A673 (cell line): ENCODE data around the gene ACOT11. TPM values are rescaled to one million over a fixed set of nuclear protein-coding genes. Genes with fewer than 3 reads are reported as not detected.

ENCODE experiments used
- BruUV-seq: library from RNA; stranded (reverse); fragments of 400-500 nt; replicated peaks from 2 replicates; lab custom pipeline; 2021; lab: Mats Ljungman, UMichigan
- CTCF ChIA-PET: fragments of 300-600 bp; sonication (Branson Sonifier 250); formaldehyde crosslinking; loops from one replicate; lab custom pipeline; 2022; ENCODE audit warnings: antibody characterized with exemption; lab: Charles Lee
- POLR2A ChIA-PET: fragments of 300-600 bp; sonication (Branson Sonifier 250); formaldehyde crosslinking; loops from one replicate; lab custom pipeline; 2022; ENCODE audit warnings: antibody characterized with exemption; ENCODE audit not compliant: low non-redundant PET; lab: Charles Lee
- DNase-seq: peaks from one replicate; pipeline ENCODE4 v3.0.0-alpha.2; 2015; ENCODE audit warnings: low spot score
- H3K27ac ChIP-seq: fragments of 200-600 bp; sonication (generic); 2 replicates; pipeline ENCODE4 v1.5.1; 2016; ENCODE audit warnings: mixed run types, low read depth, mild to moderate bottlenecking, mixed read lengths, antibody characterized with exemption, low read length; ENCODE audit not compliant: poor library complexity, severe bottlenecking
- H3K27me3 ChIP-seq: fragments of 200-600 bp; sonication (generic); replicated peaks from 2 replicates; pipeline ENCODE4 v1.6.1; 2017; ENCODE audit warnings: mixed run types, low read depth, mild to moderate bottlenecking, mixed read lengths, antibody characterized with exemption, low read length; ENCODE audit not compliant: insufficient read depth, poor library complexity
- H3K36me3 ChIP-seq: fragments of 200-600 bp; sonication (generic); 2 replicates; pipeline ENCODE4 v1.6.1; 2016; ENCODE audit warnings: mixed run types, mild to moderate bottlenecking, mixed read lengths, antibody characterized with exemption, low read length; ENCODE audit not compliant: insufficient read depth, poor library complexity, severe bottlenecking
- H3K4me1 ChIP-seq: fragments of 200-600 bp; sonication (generic); 2 replicates; pipeline ENCODE4 v1.6.1; 2017; ENCODE audit warnings: mixed run types, mild to moderate bottlenecking, mixed read lengths, antibody characterized with exemption, low read length; ENCODE audit not compliant: insufficient read depth, poor library complexity, severe bottlenecking
- H3K4me3 ChIP-seq: fragments of 200-600 bp; sonication (generic); 2 replicates; pipeline ENCODE4 v1.5.1; 2016; ENCODE audit warnings: low read depth, mixed run types, mild to moderate bottlenecking, mixed read lengths, low read length; ENCODE audit not compliant: poor library complexity, severe bottlenecking
- H3K9me3 ChIP-seq: fragments of 200-600 bp; sonication (generic); 2 replicates; pipeline ENCODE4 v1.6.1; 2016; ENCODE audit warnings: mixed run types, low read depth, mild to moderate bottlenecking, mixed read lengths, antibody characterized with exemption, low read length; ENCODE audit not compliant: poor library complexity, severe bottlenecking
- CTCF ChIP-seq: fragments of 300-800, 200-600 bp; sonication (generic); conservative IDR thresholded peaks from 2 replicates; pipeline ENCODE4 v1.5.1; 2017; ENCODE audit warnings: low read depth, mild to moderate bottlenecking, antibody characterized with exemption, low read length, moderate library complexity, mixed read lengths
- EZH2 ChIP-seq: fragments of 200-600 bp; sonication (generic); IDR thresholded peaks from 2 replicates; pipeline ENCODE4 v1.6.1; 2017; ENCODE audit warnings: borderline replicate concordance, low read depth, mild to moderate bottlenecking, mixed read lengths, antibody characterized with exemption, low read length; ENCODE audit not compliant: poor library complexity, severe bottlenecking
- intact Hi-C: fragments of 100-400 bp; cut with micrococcal nuclease; formaldehyde crosslinking; loops from one replicate; pipeline ENCODE4 v1.10.0; 2022; ENCODE audit not compliant: unreplicated experiment
- total RNA-seq: library from RNA; stranded (reverse); gene quantifications from 2 replicates; pipeline ENCODE4 v1.2.3, GENCODE V29; 2021

ACOT11 gene
- total RNA-seq, 1 experiment from 2014 or later, result 5.6 TPM

DNA sequence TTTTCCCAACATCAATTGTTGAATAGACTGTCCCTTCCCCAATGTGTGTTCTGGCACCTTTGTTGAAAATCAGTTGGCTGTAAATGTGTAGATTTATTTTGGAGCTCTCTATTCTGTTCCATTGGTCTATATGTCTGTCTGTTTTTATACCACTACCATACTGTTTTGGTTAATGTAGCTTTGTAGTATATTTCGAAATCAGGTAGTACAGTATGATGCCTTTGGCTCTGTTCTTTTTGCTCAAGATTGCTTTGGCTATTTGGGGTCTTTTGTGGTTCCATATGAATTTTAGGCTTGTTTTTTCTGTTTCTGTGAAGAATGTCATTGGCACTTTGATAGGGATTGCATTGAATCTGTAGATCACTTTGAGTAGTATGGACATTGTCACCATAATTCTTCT lies 8.1 kb downstream of the ACOT11 start:
- Histone ChIP-seq H3K27ac (no peak overlapping the region), H3K4me3 (no peak overlapping the region), H3K4me1 (peaks cover 12% of the 10 kb centered on the region), H3K27me3 (no peaks in the 10 kb centered on the region), H3K36me3 (no peaks in the 10 kb centered on the region), H3K9me3 (peaks cover 7% of the 10 kb centered on the region)
- BruUV-seq, result no TSS peak
- TF ChIP-seq EZH2, result no peak
- TF ChIP-seq CTCF, result no peak
- intact Hi-C loops, result no loop called here
- no peak for DNase-seq
- CTCF ChIA-PET, result no interaction called here
- POLR2A ChIA-PET, result no interaction called here

DNA sequence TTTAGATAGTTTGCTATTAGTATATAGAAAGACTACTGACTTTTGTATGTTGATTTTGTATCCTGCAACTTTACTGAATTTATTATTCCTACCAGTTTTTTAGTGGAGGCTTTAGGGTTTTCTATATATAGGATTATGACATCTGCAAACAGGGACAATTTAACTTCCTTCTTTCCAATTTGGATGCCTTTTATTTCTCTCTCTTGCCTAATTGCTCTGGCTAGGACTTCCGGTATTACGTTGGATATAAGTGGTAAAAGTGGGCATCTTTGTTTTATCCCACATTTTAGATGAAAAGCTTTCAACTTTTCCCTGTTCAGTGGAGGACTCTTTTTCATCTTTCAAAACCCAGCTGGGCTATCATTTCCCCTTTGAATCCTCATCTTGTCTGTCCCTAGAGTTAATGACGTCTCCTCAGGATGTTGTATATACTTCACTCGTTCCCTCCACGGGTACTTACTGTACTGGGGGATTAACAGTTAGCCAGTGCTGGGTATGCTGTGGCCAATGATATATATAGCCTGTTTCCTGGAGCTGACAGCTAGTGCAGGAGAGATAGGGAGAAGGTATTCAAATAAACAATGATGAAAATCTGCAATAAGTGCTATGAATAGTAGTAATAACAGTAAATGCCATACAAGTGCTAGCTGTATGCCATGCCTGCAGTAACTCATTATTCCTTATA lies 9.8 kb downstream of the ACOT11 start:
- Histone ChIP-seq H3K4me1 (peaks cover 12% of the 10 kb centered on the region), H3K36me3 (no peaks in the 10 kb centered on the region), H3K9me3 (peaks cover 7% of the 10 kb centered on the region), H3K4me3 (no peak overlapping the region), H3K27me3 (no peaks in the 10 kb centered on the region), H3K27ac (peak overlapping the region; percentile 2)
- no peak for TF ChIP-seq EZH2
- TF ChIP-seq CTCF, result no peak
- ChIA-PET POLR2A (no interaction called here), CTCF (interaction anchor here (0.5 kb wide), 1 partner anchor 68 kb away, joined by 7 read pairs; no protein-coding TSS in a partner anchor)
- no TSS peak for BruUV-seq
- intact Hi-C loops, result no loop called here
- peak; percentile 67 for DNase-seq

DNA sequence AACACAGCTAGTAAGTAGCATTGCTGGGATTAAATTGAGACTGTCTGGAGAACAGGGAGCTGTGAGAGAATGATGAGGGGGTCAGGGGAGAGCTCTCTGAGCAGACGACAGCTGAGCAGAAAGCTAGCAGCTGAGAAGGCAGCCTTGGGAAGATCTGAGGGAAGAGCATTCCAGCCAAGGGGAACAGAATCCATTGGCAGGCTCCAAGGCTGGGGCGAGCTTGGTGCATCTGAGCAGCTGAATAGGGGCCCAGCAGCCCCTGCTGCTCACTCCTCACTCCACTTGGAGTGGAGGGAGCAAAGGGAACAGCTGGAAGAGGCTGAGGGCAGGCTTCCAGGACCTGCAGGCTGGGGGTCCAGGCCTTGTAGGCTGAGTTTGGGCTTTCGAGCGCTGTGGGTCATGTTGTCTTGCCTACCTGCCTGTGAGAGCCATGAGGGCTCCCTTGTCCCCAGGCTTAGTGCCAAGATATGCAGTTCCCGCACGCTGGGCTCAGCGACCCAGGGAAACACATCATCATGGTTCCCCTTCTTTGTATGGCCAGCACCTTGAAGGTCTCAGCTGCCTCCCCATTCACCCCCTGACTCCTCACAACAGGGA lies 10.5 kb downstream of the ACOT11 start:
- no peak overlapping the region for H3K4me3 ChIP-seq
- CTCF ChIA-PET, result interaction anchor here (0.5 kb wide), 1 partner anchor 68 kb away, joined by 7 read pairs; no protein-coding TSS in a partner anchor
- no TSS peak for BruUV-seq
- peaks cover 7% of the 10 kb centered on the region for H3K9me3 ChIP-seq
- POLR2A ChIA-PET, result no interaction called here
- TF ChIP-seq EZH2, result no peak
- TF ChIP-seq CTCF, result no peak
- H3K4me1 ChIP-seq, result peaks cover 12% of the 10 kb centered on the region
- intact Hi-C loops, result no loop called here
- no peak for DNase-seq
- peak overlapping the region; percentile 2 for H3K27ac ChIP-seq
- H3K36me3 ChIP-seq, result no peaks in the 10 kb centered on the region
- H3K27me3 ChIP-seq, result no peaks in the 10 kb centered on the region
